IMR-90 (cell line): ENCODE results near the gene LTF. TPM values are rescaled to one million over a fixed set of nuclear protein-coding genes. Genes with fewer than 3 reads are reported as not detected.

Experiments used
- ATAC-seq: fragments of 200-7000 bp; cut with Tn5 transposase; 2 replicates; pipeline ENCODE4 v1.9.1; 2020; ENCODE audit warnings: low read depth, mild to moderate bottlenecking, moderate library complexity
- BruUV-seq: library from RNA; stranded (reverse); fragments of 400-500 nt; replicated peaks from 2 replicates; lab custom pipeline; 2021; lab: Mats Ljungman, UMichigan
- CTCF ChIA-PET: fragments of 300-600 bp; formaldehyde crosslinking; extraction: SDS; loops from one replicate; lab custom pipeline; 2021; ENCODE audit warnings: antibody characterized with exemption; lab: Yijun Ruan, JAX
- POLR2A ChIA-PET: fragments of 300-600 bp; sonication (Branson Sonifier 250); formaldehyde crosslinking; loops from one replicate; lab custom pipeline; 2022; ENCODE audit warnings: antibody characterized with exemption; ENCODE audit not compliant: unreplicated experiment; lab: Charles Lee
- DNase-seq: peaks from one replicate; pipeline ENCODE4 v3.0.0; 2013
- H2AFZ ChIP-seq: replicated peaks from 2 replicates; pipeline ENCODE3; 2013; ENCODE audit warnings: low read length, mild to moderate bottlenecking; ENCODE audit not compliant: poor library complexity
- H2AK5ac ChIP-seq: 2 replicates; pipeline ENCODE4 v1.6.1; 2013; ENCODE audit warnings: low read depth, low read length, inconsistent platforms
- H2AK9ac ChIP-seq: replicated peaks from 2 replicates; pipeline ENCODE3; 2013; ENCODE audit warnings: mild to moderate bottlenecking, low read depth, low read length, moderate library complexity; ENCODE audit not compliant: poor library complexity
- H2BK120ac ChIP-seq: 2 replicates; pipeline ENCODE4 v1.6.1; 2013; ENCODE audit warnings: low read depth, low read length, inconsistent platforms
- H2BK15ac ChIP-seq: 3 replicates; pipeline ENCODE4 v1.6.1; 2013; ENCODE audit warnings: low read depth, low read length, inconsistent platforms
- H2BK20ac ChIP-seq: 2 replicates; pipeline ENCODE4 v1.6.1; 2013; ENCODE audit warnings: low read depth, mild to moderate bottlenecking, inconsistent platforms, low read length, moderate library complexity
- H2BK5ac ChIP-seq: 2 replicates; pipeline ENCODE4 v1.6.1; 2013; ENCODE audit warnings: mild to moderate bottlenecking, low read depth, low read length, inconsistent platforms; ENCODE audit not compliant: poor library complexity, severe bottlenecking
- H3K14ac ChIP-seq: replicated peaks from 2 replicates; pipeline ENCODE4 v1.6.1; 2013; ENCODE audit warnings: low read depth, low read length, inconsistent platforms
- H3K18ac ChIP-seq: 2 replicates; pipeline ENCODE4 v1.6.1; 2013; ENCODE audit warnings: low read depth, low read length, control low read depth
- H3K23ac ChIP-seq: 2 replicates; pipeline ENCODE4 v1.6.1; 2013; ENCODE audit warnings: low read depth, low read length, inconsistent platforms
- H3K27ac ChIP-seq: 2 replicates; pipeline ENCODE4 v1.5.1; 2013; ENCODE audit warnings: mild to moderate bottlenecking, control low read depth, low read length; ENCODE audit not compliant: insufficient read depth
- H3K27me3 ChIP-seq: 2 replicates; pipeline ENCODE4 v1.6.1; 2013; ENCODE audit warnings: low read length; ENCODE audit not compliant: control insufficient read depth, insufficient read depth
- H3K36me3 ChIP-seq: 2 replicates; pipeline ENCODE4 v1.6.1; 2013; ENCODE audit warnings: low read length, mixed read lengths; ENCODE audit not compliant: control insufficient read depth, insufficient read depth
- H3K4ac ChIP-seq: 2 replicates; pipeline ENCODE4 v1.6.1; 2013; ENCODE audit warnings: low read depth, low read length, inconsistent platforms
- H3K4me1 ChIP-seq: 2 replicates; pipeline ENCODE4 v1.6.1; 2013; ENCODE audit warnings: low read length, mixed read lengths; ENCODE audit not compliant: control insufficient read depth, insufficient read depth
- H3K4me2 ChIP-seq: 2 replicates; pipeline ENCODE4 v1.6.1; 2013; ENCODE audit warnings: low read depth, mild to moderate bottlenecking, control low read depth, low read length, moderate library complexity
- H3K4me3 ChIP-seq: 2 replicates; pipeline ENCODE4 v1.5.1; 2013; ENCODE audit warnings: low read depth, mild to moderate bottlenecking, control low read depth, low read length, moderate library complexity; ENCODE audit not compliant: insufficient read depth
- H3K56ac ChIP-seq: 2 replicates; pipeline ENCODE4 v1.6.1; 2013; ENCODE audit warnings: low read length, inconsistent platforms; ENCODE audit not compliant: insufficient read depth; ENCODE audit errors: extremely low read depth
- H3K79me1 ChIP-seq, 2 experiments: 2 replicates each; pipeline ENCODE4 v1.6.1; 2013; ENCODE audit warnings: low read length in 2 of 2, inconsistent platforms in 1 of 2, low read depth in 1 of 2
- H3K9ac ChIP-seq: 2 replicates; pipeline ENCODE4 v1.6.1; 2013; ENCODE audit warnings: low read depth, low read length, control low read depth
- H3K9me1 ChIP-seq: 2 replicates; pipeline ENCODE4 v1.6.1; 2013; ENCODE audit warnings: low read length, inconsistent platforms; ENCODE audit not compliant: insufficient read depth
- H3K9me3 ChIP-seq: 2 replicates; pipeline ENCODE4 v1.6.1; 2013; ENCODE audit warnings: low read length; ENCODE audit not compliant: control insufficient read depth, insufficient read depth
- H4K20me1 ChIP-seq: 2 replicates; pipeline ENCODE4 v1.6.1; 2013; ENCODE audit warnings: low read length, inconsistent platforms; ENCODE audit not compliant: insufficient read depth
- H4K5ac ChIP-seq: 2 replicates; pipeline ENCODE4 v1.6.1; 2013; ENCODE audit warnings: mild to moderate bottlenecking, low read depth, low read length, control low read depth
- H4K8ac ChIP-seq, 2 experiments: 2 replicates each; pipeline ENCODE4 v1.6.1; 2013; ENCODE audit warnings: low read depth in 2 of 2, low read length in 2 of 2, control low read depth in 1 of 2, inconsistent platforms in 1 of 2
- H4K91ac ChIP-seq: 2 replicates; pipeline ENCODE4 v1.6.1; 2013; ENCODE audit warnings: low read depth, low read length, inconsistent platforms; ENCODE audit not compliant: insufficient read depth
- BHLHE40 ChIP-seq: fragments of 150-350 bp; IDR thresholded peaks from 2 replicates; pipeline ENCODE4 v1.6.1; 2016; ENCODE audit warnings: mild to moderate bottlenecking, low read depth, low read length
- CEBPB ChIP-seq: IDR thresholded peaks from 2 replicates; pipeline ENCODE4 v1.6.1; 2012; ENCODE audit warnings: low read depth, low read length, improper control_type of control experiment
- CHD1 ChIP-seq: IDR thresholded peaks from 2 replicates; pipeline ENCODE4 v1.6.1; 2012; ENCODE audit warnings: low read depth, low read length, improper control_type of control experiment
- ELK1 ChIP-seq: fragments of 150-350 bp; IDR thresholded peaks from 2 replicates; pipeline ENCODE4 v1.6.1; 2016; ENCODE audit warnings: low read depth, mild to moderate bottlenecking, low read length, moderate library complexity, borderline replicate concordance
- FOS ChIP-seq: fragments of 150-350 bp; IDR thresholded peaks from 2 replicates; pipeline ENCODE4 v1.6.1; 2016; ENCODE audit warnings: low read depth, low read length
- MAFK ChIP-seq: IDR thresholded peaks from 2 replicates; pipeline ENCODE4 v1.6.1; 2012; ENCODE audit warnings: low read depth, low read length, improper control_type of control experiment
- MAZ ChIP-seq: IDR thresholded peaks from 2 replicates; pipeline ENCODE4 v1.6.1; 2012; ENCODE audit warnings: low read depth, mild to moderate bottlenecking, low read length, improper control_type of control experiment, moderate library complexity, borderline replicate concordance
- NFE2L2 ChIP-seq: fragments of 150-350 bp; IDR thresholded peaks from 2 replicates; pipeline ENCODE4 v1.6.1; 2016; ENCODE audit warnings: low read depth, mild to moderate bottlenecking, low read length
- RAD21 ChIP-seq: IDR thresholded peaks from 2 replicates; pipeline ENCODE4 v1.6.1; 2012; ENCODE audit warnings: low read length, improper control_type of control experiment
- WGBS, 2 experiments: methylation state at CpG; one replicate each; pipeline versions ENCODE4 v1.1.5 to v1.1.7; 2013; ENCODE audit warnings: missing lambda C conversion rate in 2 of 2; ENCODE audit not compliant: insufficient read length in 1 of 2; ENCODE audit errors: extremely low coverage in 2 of 2; 5-methylcytosine and 5-hydroxymethylcytosine counted together
- dilution Hi-C: fragments of 300-500 bp; cut with HindIII; formaldehyde crosslinking; loops from one replicate; pipeline ENCODE4 v1.14.3; 2018; ENCODE audit warnings: low sequenced_read_pairs; ENCODE audit not compliant: unreplicated experiment
- in situ Hi-C: fragments of 300-500 bp; cut with MboI; formaldehyde crosslinking; loops from 3 replicates; pipeline ENCODE4 v1.14.3; 2019; ENCODE audit warnings: low sequenced_read_pairs, inconsistent platforms, mixed read lengths
- intact Hi-C: fragments of 100-400 bp; cut with micrococcal nuclease; formaldehyde crosslinking; loops from 2 replicates; pipeline ENCODE4 v1.10.0; 2022
- polyA plus RNA-seq, 3 experiments: library from polyadenylated mRNA; depleted of rRNA; stranded (reverse); fragments of >200 nt; gene quantifications; 2 replicates each; pipeline ENCODE4 v1.2.3, GENCODE V29; 2012; ENCODE audit warnings: low replicate concordance in 1 of 3
- total RNA-seq: library from RNA; depleted of rRNA; stranded (reverse); fragments of >200 nt; gene quantifications from 2 replicates; pipeline ENCODE4 v1.2.3, GENCODE V29; 2012

The LTF gene
- total and polyA plus RNA-seq, 2 of the 4 experiments (the other 2 are of a cell fraction) = not detected

GRCh38 chr3:46470831-46471230 is 6.1 kb upstream of the LTF start:
- Histone ChIP-seq H3K18ac (no peak overlapping the region), H3K4me3 (no peak overlapping the region), H3K9me3 (peaks cover 12% of the 10 kb centered on the region), H3K14ac (no peak overlapping the region), H2AK9ac (no peak overlapping the region), H2BK15ac (no peak overlapping the region), H4K5ac (no peak overlapping the region), H2BK5ac (no peak overlapping the region), H4K20me1 (no peaks in the 10 kb centered on the region), H3K4ac (no peak overlapping the region), H3K27me3 (peaks cover 61% of the 10 kb centered on the region), H3K4me2 (no peak overlapping the region), H4K91ac (no peak overlapping the region), H3K4me1 (no peaks in the 10 kb centered on the region), H3K79me1 (no peaks in the 10 kb centered on the region), H3K9ac (no peak overlapping the region), H3K9me1 (no peaks in the 10 kb centered on the region), H3K56ac (no peak overlapping the region), H2AFZ (no peak overlapping the region), H2BK120ac (no peak overlapping the region), H2BK20ac (no peak overlapping the region), H3K27ac (no peak overlapping the region), H4K8ac (no peak overlapping the region), H3K36me3 (no peaks in the 10 kb centered on the region), H3K23ac (no peak overlapping the region), H2AK5ac (no peak overlapping the region)
- dilution Hi-C loops = no loop called here
- ATAC-seq (no peak; the same call in 1 of the 2 replicates), DNase-seq (no peak)
- in situ Hi-C loops = no loop called here
- no TSS peak for BruUV-seq
- POLR2A ChIA-PET = no interaction called here
- TF ChIP-seq CHD1 (no peak), MAZ (no peak), NFE2L2 (no peak), RAD21 (no peak), MAFK (no peak), FOS (no peak), CEBPB (no peak), ELK1 (no peak), BHLHE40 (no peak)
- no CpG with 5 or more reads among the region's 4 CpGs for WGBS, 2 experiments
- intact Hi-C loops = no loop called here
- CTCF ChIA-PET = no interaction called here
